Osteoblast (primary cell): ENCODE measurements around the gene KLF8. TPM values are rescaled to one million over a fixed set of nuclear protein-coding genes. Genes with fewer than 3 reads are reported as not detected.
"Not testable (repeated sequence)": the region's sequence is repeated elsewhere in the genome, so short reads cannot be mapped to it uniquely, and the experiment has no call there.

Experiments
- DNase-seq: peaks from one replicate; pipeline ENCODE4 v3.0.0; 2011; ENCODE audit warnings: low spot score, mixed read lengths; ENCODE audit not compliant: insufficient read length; ENCODE audit errors: missing footprints
- H2AFZ ChIP-seq: 2 replicates; pipeline ENCODE4 v1.6.0; 2011; ENCODE audit warnings: mild to moderate bottlenecking, low read length
- H3K27ac ChIP-seq: 2 replicates; pipeline ENCODE4 v1.5.1; 2011; ENCODE audit warnings: mild to moderate bottlenecking, low read depth, low read length, moderate library complexity
- H3K27me3 ChIP-seq: 2 replicates; pipeline ENCODE4 v1.6.0; 2012; ENCODE audit warnings: mild to moderate bottlenecking, control low read depth, inconsistent platforms, low read length, moderate library complexity; ENCODE audit not compliant: insufficient read depth
- H3K36me3 ChIP-seq: 2 replicates; pipeline ENCODE4 v1.5.1; 2011; ENCODE audit warnings: mild to moderate bottlenecking, low read length, control low read depth, moderate library complexity; ENCODE audit not compliant: insufficient read depth
- H3K4me1 ChIP-seq: 2 replicates; pipeline ENCODE4 v1.5.1; 2011; ENCODE audit warnings: mild to moderate bottlenecking, low read length, control low read depth, moderate library complexity; ENCODE audit not compliant: insufficient read depth
- H3K4me2 ChIP-seq: 2 replicates; pipeline ENCODE4 v1.6.0; 2011; ENCODE audit warnings: mild to moderate bottlenecking, low read length; ENCODE audit not compliant: insufficient read depth
- H3K4me3 ChIP-seq: fragments of 200-600 bp; sonication (generic); 3 replicates; pipeline ENCODE4 v1.5.1; 2012; ENCODE audit warnings: mild to moderate bottlenecking, low read length, inconsistent platforms; ENCODE audit not compliant: insufficient read depth
- H3K79me2 ChIP-seq: 2 replicates; pipeline ENCODE4 v1.6.0; 2012; ENCODE audit warnings: mild to moderate bottlenecking, low read length, control low read depth, inconsistent platforms; ENCODE audit not compliant: insufficient read depth
- H3K9me3 ChIP-seq: 2 replicates; pipeline ENCODE4 v1.5.1; 2011; ENCODE audit warnings: low read depth, low read length, control low read depth
- H4K20me1 ChIP-seq: 2 replicates; pipeline ENCODE4 v1.6.0; 2012; ENCODE audit warnings: mild to moderate bottlenecking, low read length, control low read depth; ENCODE audit not compliant: insufficient read depth
- CTCF ChIP-seq: IDR thresholded peaks from 2 replicates; pipeline ENCODE4 v1.5.1; 2011; ENCODE audit warnings: mild to moderate bottlenecking, low read depth, low read length, moderate library complexity; ENCODE audit errors: extremely low read depth
- total RNA-seq: library from RNA; depleted of rRNA; stranded (reverse); fragments of >200 nt; gene quantifications from 2 replicates; pipeline ENCODE4 v1.2.3, GENCODE V29; 2012

The KLF8 gene
- total RNA-seq = 1.1 and 1.8 TPM in 2 replicates

- H3K27ac ChIP-seq = no peak within 1 kb of the TSS
- H3K4me3 ChIP-seq = peak within 1 kb of the TSS; percentile 42
- no peaks in the 10 kb centered on the region for H3K79me2 ChIP-seq
- no peaks in the 10 kb centered on the region for H3K9me3 ChIP-seq
- H3K27me3 ChIP-seq = peaks cover 9% of the 10 kb centered on the region
- TF ChIP-seq CTCF = no peak
- no peak within 1 kb of the TSS for H2AFZ ChIP-seq
- H3K36me3 ChIP-seq = no peaks in the 10 kb centered on the region
- peak within 1 kb of the TSS; percentile 51 for H3K4me2 ChIP-seq
- H3K4me1 ChIP-seq = no peaks in the 10 kb centered on the region
- DNase-seq = no peak
- no peaks in the 10 kb centered on the region for H4K20me1 ChIP-seq
Measured at GRCh38 chrX:56232221-56233082, at the start of gene KLF8. TSS of gene KLF8 (plus strand) at chrX:56232356. CDS start at chrX:56233335, 979 bp downstream.

GRCh38 chrX:56206945-56207344, 25.2 kb upstream of the KLF8 start:
- not testable (repeated sequence) for H3K4me1 ChIP-seq, H3K36me3 ChIP-seq

GRCh38 chrX:56211701-56212100, 20.5 kb upstream of the KLF8 start:
- H3K36me3 ChIP-seq = no peaks in the 10 kb centered on the region
- H4K20me1 ChIP-seq = no peaks in the 10 kb centered on the region
- H3K4me2 ChIP-seq = no peak overlapping the region
- no peaks in the 10 kb centered on the region for H3K4me1 ChIP-seq
- H3K27me3 ChIP-seq = no peaks in the 10 kb centered on the region
- TF ChIP-seq CTCF = no peak
- H3K79me2 ChIP-seq = no peaks in the 10 kb centered on the region
- H3K27ac ChIP-seq = no peak overlapping the region
- DNase-seq = no peak
- H2AFZ ChIP-seq = no peak overlapping the region
- no peaks in the 10 kb centered on the region for H3K9me3 ChIP-seq
- no peak overlapping the region for H3K4me3 ChIP-seq

More at GRCh38 chrX:56206945-56207344, 25.2 kb upstream of the KLF8 start:
- not testable (repeated sequence) for H3K4me2 ChIP-seq, H2AFZ ChIP-seq, H3K4me3 ChIP-seq, H3K27me3 ChIP-seq, H3K9me3 ChIP-seq, H3K79me2 ChIP-seq, H4K20me1 ChIP-seq, H3K27ac ChIP-seq, DNase-seq

GRCh38 chrX:56216332-56216731, 15.8 kb upstream of the KLF8 start:
- H3K4me3 ChIP-seq = no peak overlapping the region
- TF ChIP-seq CTCF = no peak
- no peak overlapping the region for H2AFZ ChIP-seq
- no peak overlapping the region for H3K4me2 ChIP-seq
- no peaks in the 10 kb centered on the region for H3K79me2 ChIP-seq
- no peak for DNase-seq
- H3K27me3 ChIP-seq = no peaks in the 10 kb centered on the region
- H4K20me1 ChIP-seq = no peaks in the 10 kb centered on the region
- H3K36me3 ChIP-seq = no peaks in the 10 kb centered on the region
- H3K9me3 ChIP-seq = no peaks in the 10 kb centered on the region
- H3K27ac ChIP-seq = no peak overlapping the region
- H3K4me1 ChIP-seq = no peaks in the 10 kb centered on the region
